Activated CD4-positive, alpha-beta memory T cell treated with anti-CD3 and anti-CD28 coated beads, Interleukin-2, amount 10 ng/mL, durations not matched to agents 7 days and 5 days (primary cell): ENCODE results near the gene PPAN. TPM values are rescaled to one million over a fixed set of nuclear protein-coding genes. Genes with fewer than 3 reads are reported as not detected.

ENCODE experiments used
- CTCF ChIA-PET: fragments of 350-600 bp; sonication (Branson Sonifier 250); formaldehyde crosslinking; loops from one replicate; lab custom pipeline; 2021; ENCODE audit warnings: antibody characterized with exemption, inconsistent platforms; lab: Charles Lee
- POLR2A ChIA-PET: fragments of 350-600 bp; sonication (Branson Sonifier 250); formaldehyde crosslinking; loops from one replicate; lab custom pipeline; 2021; ENCODE audit warnings: antibody characterized with exemption; lab: Charles Lee
- DNase-seq: peaks from one replicate; pipeline ENCODE4 v3.0.0-alpha.2; 2020
- H3K27ac Mint-ChIP-seq: one replicate; pipeline ENCODE4 v1.8.0; 2021; ENCODE audit warnings: mild to moderate bottlenecking, mixed read lengths
- H3K27me3 Mint-ChIP-seq: one replicate; pipeline ENCODE4 v1.8.0; 2021; ENCODE audit warnings: mixed read lengths
- H3K36me3 Mint-ChIP-seq: one replicate; pipeline ENCODE4 v1.8.0; 2021; ENCODE audit warnings: low read depth, mixed read lengths
- H3K4me1 Mint-ChIP-seq: one replicate; pipeline ENCODE4 v1.8.0; 2021; ENCODE audit warnings: mixed read lengths
- H3K4me3 Mint-ChIP-seq: one replicate; pipeline ENCODE4 v1.8.0; 2021; ENCODE audit warnings: mild to moderate bottlenecking, mixed read lengths
- H3K9me3 Mint-ChIP-seq: one replicate; pipeline ENCODE4 v1.8.0; 2021; ENCODE audit warnings: mixed read lengths
- total RNA-seq, 2 experiments: library from RNA; stranded (reverse); gene quantifications; one replicate each; pipeline ENCODE4 v1.2.3, GENCODE V29; 2021

The PPAN gene
- total RNA-seq, 2 experiments from 2014 or later: 74.3 to 75.6 TPM

DNA sequence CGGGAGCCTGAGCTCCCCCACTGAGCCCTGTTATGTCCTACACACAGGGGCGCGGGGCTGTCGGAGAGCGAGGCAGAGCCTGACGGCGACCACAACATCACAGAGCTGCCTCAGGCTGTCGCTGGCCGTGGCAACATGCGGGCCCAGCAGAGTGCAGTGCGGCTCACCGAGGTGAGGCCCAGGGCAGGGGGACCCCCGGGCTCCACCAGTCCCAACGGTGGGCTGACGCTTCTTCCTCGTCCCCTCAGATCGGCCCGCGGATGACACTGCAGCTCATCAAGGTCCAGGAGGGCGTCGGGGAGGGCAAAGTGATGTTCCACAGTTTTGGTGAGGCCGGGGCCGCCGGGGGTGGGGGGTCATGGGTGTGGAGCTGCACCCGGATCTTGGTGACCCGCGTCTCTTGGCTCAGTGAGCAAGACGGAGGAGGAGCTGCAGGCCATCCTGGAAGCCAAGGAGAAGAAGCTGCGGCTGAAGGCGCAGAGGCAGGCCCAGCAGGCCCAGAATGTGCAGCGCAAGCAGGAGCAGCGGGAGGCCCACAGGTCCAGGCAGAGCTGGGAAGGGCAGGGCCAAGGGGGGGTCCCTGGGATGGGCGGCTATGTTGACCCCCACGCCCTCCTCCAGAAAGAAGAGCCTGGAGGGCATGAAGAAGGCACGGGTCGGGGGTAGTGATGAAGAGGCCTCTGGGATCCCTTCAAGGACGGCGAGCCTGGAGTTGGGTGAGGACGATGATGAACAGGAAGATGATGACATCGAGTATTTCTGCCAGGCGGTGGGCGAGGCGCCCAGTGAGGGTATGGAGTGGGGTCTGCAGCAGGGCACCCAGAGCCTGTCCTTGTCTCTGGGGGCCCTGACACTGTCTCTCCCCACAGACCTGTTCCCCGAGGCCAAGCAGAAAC is 4.2 kb downstream of the PPAN start:
- CTCF ChIA-PET: interaction anchor here (1.2 to 9.3 kb wide), 4 partner anchors 8 to 179 kb away, joined by 3 to 72 read pairs (median 14); no protein-coding TSS in a partner anchor
- Mint-ChIP-seq H3K27me3 (no peaks in the 10 kb centered on the region), H3K27ac (peak overlapping the region; percentile 84), H3K4me3 (peak overlapping the region; percentile 34), H3K9me3 (no peaks in the 10 kb centered on the region), H3K36me3 (peaks cover 65% of the 10 kb centered on the region), H3K4me1 (peaks cover 80% of the 10 kb centered on the region)
- DNase-seq: no peak
- POLR2A ChIA-PET: interaction anchor here (0.5 to 7.3 kb wide), 3 partner anchors 8 to 14 kb away, joined by 3 to 52 read pairs (median 5); no protein-coding TSS in a partner anchor

- ChIA-PET CTCF (interaction anchor here (3.6 to 9.3 kb wide), 2 partner anchors 14 to 179 kb away, joined by 23 to 72 read pairs; no protein-coding TSS in a partner anchor), POLR2A (interaction anchor here (1.2 to 10.1 kb wide), 3 partner anchors 6 to 83 kb away, joined by 5 to 96 read pairs (median 52); partner anchors contain the start of genes ANGPTL6, DNMT1 and PPAN)
- Mint-ChIP-seq H3K36me3 (peaks cover 68% of the 10 kb centered on the region), H3K27ac (peak overlapping the region; percentile 95), H3K4me3 (peak overlapping the region; percentile 70), H3K4me1 (peaks cover 74% of the 10 kb centered on the region), H3K9me3 (no peaks in the 10 kb centered on the region), H3K27me3 (no peaks in the 10 kb centered on the region)
- DNase-seq: no peak
Measured at GRCh38 chr19:10110972-10111317, 4.8 kb downstream of the PPAN start.

GRCh38 chr19:10111405-10111811 is 5.2 kb downstream of the PPAN start, which contains the start of gene P2RY11:
P2RY11 (plus strand) TSS chr19:10111693; CDS start chr19:10111722, 29 bp downstream.
- ChIA-PET CTCF (interaction anchor here (1.2 to 9.3 kb wide), 3 partner anchors 9 to 180 kb away, joined by 4 to 72 read pairs (median 23); partner anchors contain the start of gene EIF3G), POLR2A (interaction anchor here (0.8 to 10.1 kb wide), 5 partner anchors 6 to 83 kb away, joined by 3 to 96 read pairs (median 5); partner anchors contain the start of genes ANGPTL6, DNMT1 and PPAN)
- DNase-seq: peak; percentile 67
- H3K4me1 Mint-ChIP-seq: peaks cover 74% of the 10 kb centered on the region
- H3K4me3 Mint-ChIP-seq: peak within 1 kb of the TSS; percentile 70
- H3K27me3 Mint-ChIP-seq: no peaks in the 10 kb centered on the region
- peaks cover 72% of the 10 kb centered on the region for H3K36me3 Mint-ChIP-seq
- H3K27ac Mint-ChIP-seq: peak within 1 kb of the TSS; percentile 95
- H3K9me3 Mint-ChIP-seq: no peaks in the 10 kb centered on the region

- Mint-ChIP-seq H3K36me3 (peaks cover 74% of the 10 kb centered on the region), H3K4me1 (peaks cover 69% of the 10 kb centered on the region), H3K27ac (peak overlapping the region; percentile 95), H3K9me3 (no peaks in the 10 kb centered on the region), H3K27me3 (no peaks in the 10 kb centered on the region), H3K4me3 (peak overlapping the region; percentile 70)
- CTCF ChIA-PET: interaction anchor here (0.6 to 9.3 kb wide), 8 partner anchors 8 to 181 kb away, joined by 4 to 72 read pairs (median 8); partner anchors contain the start of genes ANGPTL6 and EIF3G
- POLR2A ChIA-PET: interaction anchor here (0.8 to 10.1 kb wide), 7 partner anchors 7 to 82 kb away, joined by 3 to 96 read pairs (median 5); partner anchors contain the start of genes ANGPTL6, DNMT1 and PPAN
- peak; percentile 65 for DNase-seq
Measured at GRCh38 chr19:10112037-10112761, 6.0 kb downstream of the PPAN start.

- POLR2A ChIA-PET: interaction anchor here (1.0 to 10.1 kb wide), 5 partner anchors 8 to 30 kb away, joined by 3 to 96 read pairs (median 6); partner anchors contain the start of genes ANGPTL6 and PPAN
- Mint-ChIP-seq H3K36me3 (peaks cover 69% of the 10 kb centered on the region), H3K9me3 (no peaks in the 10 kb centered on the region), H3K4me3 (peak overlapping the region; percentile 70), H3K4me1 (peaks cover 64% of the 10 kb centered on the region), H3K27ac (peak overlapping the region; percentile 95), H3K27me3 (no peaks in the 10 kb centered on the region)
- peak; percentile 74 for DNase-seq
- CTCF ChIA-PET: interaction anchor here (0.5 to 9.3 kb wide), 9 partner anchors 9 to 276 kb away, joined by 3 to 72 read pairs (median 8); partner anchors contain the start of gene ANGPTL6
Measured at GRCh38 chr19:10112895-10113591, 6.9 kb downstream of the PPAN start.

DNA sequence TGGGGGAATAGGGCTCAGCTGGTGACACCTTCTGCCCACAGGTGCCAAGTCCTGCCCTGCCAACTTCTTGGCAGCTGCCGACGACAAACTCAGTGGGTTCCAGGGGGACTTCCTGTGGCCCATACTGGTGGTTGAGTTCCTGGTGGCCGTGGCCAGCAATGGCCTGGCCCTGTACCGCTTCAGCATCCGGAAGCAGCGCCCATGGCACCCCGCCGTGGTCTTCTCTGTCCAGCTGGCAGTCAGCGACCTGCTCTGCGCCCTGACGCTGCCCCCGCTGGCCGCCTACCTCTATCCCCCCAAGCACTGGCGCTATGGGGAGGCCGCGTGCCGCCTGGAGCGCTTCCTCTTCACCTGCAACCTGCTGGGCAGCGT is 7.4 kb downstream of the PPAN start:
- POLR2A ChIA-PET: interaction anchor here (1.0 to 10.1 kb wide), 5 partner anchors 8 to 29 kb away, joined by 3 to 96 read pairs (median 6); partner anchors contain the start of genes ANGPTL6 and PPAN
- Mint-ChIP-seq H3K9me3 (no peaks in the 10 kb centered on the region), H3K4me3 (no peak overlapping the region), H3K36me3 (peaks cover 65% of the 10 kb centered on the region), H3K4me1 (peaks cover 60% of the 10 kb centered on the region), H3K27me3 (no peaks in the 10 kb centered on the region), H3K27ac (peak overlapping the region; percentile 95)
- no peak for DNase-seq
- CTCF ChIA-PET: interaction anchor here (0.5 to 9.3 kb wide), 7 partner anchors 9 to 275 kb away, joined by 3 to 72 read pairs (median 8); partner anchors contain the start of gene ANGPTL6

- Mint-ChIP-seq H3K27ac (no peak overlapping the region), H3K4me1 (peaks cover 64% of the 10 kb centered on the region), H3K4me3 (no peak overlapping the region), H3K9me3 (no peaks in the 10 kb centered on the region), H3K27me3 (no peaks in the 10 kb centered on the region), H3K36me3 (peaks cover 63% of the 10 kb centered on the region)
- POLR2A ChIA-PET: interaction anchor here (1.2 to 10.1 kb wide), 4 partner anchors 8 to 80 kb away, joined by 4 to 96 read pairs (median 29); partner anchors contain the start of genes ANGPTL6, DNMT1 and PPAN
- DNase-seq: no peak
- CTCF ChIA-PET: interaction anchor here (1.4 to 9.3 kb wide), 3 partner anchors 14 to 183 kb away, joined by 4 to 72 read pairs (median 23); no protein-coding TSS in a partner anchor
Measured at GRCh38 chr19:10113964-10114650, 7.9 kb downstream of the PPAN start.

DNA sequence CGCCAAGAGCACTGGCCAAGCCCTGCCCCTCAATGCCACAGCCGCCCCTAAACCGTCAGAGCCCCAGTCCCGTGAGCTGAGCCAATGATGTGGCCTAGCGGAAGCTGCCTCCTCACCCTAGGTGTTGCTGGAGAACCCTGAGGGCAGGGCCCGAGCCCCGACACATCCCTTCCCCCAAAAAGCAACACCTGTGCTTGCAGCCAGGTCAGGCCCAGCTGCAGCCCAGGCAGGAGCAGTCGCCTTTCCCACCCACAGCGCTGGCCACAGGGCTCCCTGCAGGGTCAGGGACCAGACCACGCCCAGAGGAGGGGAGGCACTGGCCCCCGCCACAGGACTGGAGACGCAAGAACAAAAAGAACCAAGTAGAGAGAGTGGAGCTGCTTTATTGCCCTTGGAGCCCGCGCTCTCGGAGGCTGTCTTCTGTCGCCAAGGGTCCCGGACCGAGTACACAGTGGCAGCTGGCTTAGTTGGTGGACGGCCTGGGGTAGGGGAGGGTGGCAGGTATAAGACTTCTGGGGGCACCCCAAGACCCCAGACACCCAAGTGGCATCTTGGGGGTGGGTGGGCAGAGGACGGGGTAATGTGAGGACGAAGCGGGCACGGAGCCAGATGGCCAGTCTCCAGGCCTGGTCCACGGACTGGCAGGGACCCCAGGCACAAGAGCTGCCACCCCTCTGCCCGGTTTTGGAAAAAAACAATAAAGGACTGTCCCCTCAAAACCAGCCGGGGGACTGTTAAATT is 8.7 kb downstream of the PPAN start:
- Mint-ChIP-seq H3K4me1 (peaks cover 61% of the 10 kb centered on the region), H3K36me3 (peaks cover 59% of the 10 kb centered on the region), H3K27ac (no peak overlapping the region), H3K4me3 (no peak overlapping the region), H3K9me3 (no peaks in the 10 kb centered on the region), H3K27me3 (no peaks in the 10 kb centered on the region)
- no peak for DNase-seq
- ChIA-PET CTCF (interaction anchor here (1.4 to 9.3 kb wide), 2 partner anchors 14 to 17 kb away, joined by 4 to 72 read pairs; no protein-coding TSS in a partner anchor), POLR2A (interaction anchor here (1.2 to 10.1 kb wide), 3 partner anchors 9 to 80 kb away, joined by 4 to 96 read pairs (median 52); partner anchors contain the start of genes ANGPTL6, DNMT1 and PPAN)

DNA sequence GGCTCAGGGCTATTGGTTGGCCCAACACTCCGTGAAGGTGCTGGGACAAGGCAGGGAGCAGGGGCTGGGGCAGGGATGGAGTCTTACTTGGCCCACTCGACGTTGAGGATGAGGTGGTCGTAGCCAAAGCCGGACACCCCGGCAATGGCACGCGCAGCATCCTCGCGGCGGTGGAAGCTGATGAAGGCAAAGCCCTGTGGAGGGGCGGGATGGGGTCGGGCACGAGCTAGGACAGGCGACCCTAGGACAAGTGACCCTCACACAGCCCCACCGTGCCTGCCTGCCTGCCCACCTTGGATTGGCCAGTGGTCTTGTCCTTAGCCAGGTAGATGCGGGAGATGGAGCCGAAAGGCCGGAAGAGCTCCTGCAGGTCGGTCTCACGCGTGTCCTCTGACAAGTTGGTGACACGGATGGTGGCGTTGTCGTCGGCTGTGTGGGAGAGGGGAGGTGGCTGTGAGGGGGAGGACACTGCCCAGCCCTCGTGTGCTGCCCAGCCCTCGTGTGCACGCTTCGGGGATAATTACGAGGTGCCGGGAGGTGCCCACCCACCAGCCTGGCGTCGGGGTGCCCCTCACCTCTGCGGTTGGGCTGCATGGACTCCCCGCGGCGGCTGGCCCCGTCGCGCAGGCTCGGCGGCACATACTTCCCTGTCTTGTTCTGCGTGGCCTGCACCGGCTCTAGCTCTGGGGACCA is 9.4 kb downstream of the PPAN start:
- Mint-ChIP-seq H3K36me3 (peaks cover 53% of the 10 kb centered on the region), H3K4me1 (peaks cover 58% of the 10 kb centered on the region), H3K9me3 (no peaks in the 10 kb centered on the region), H3K4me3 (no peak overlapping the region), H3K27me3 (no peaks in the 10 kb centered on the region), H3K27ac (no peak overlapping the region)
- no peak for DNase-seq
- POLR2A ChIA-PET: interaction anchor here (1.1 to 10.1 kb wide), 4 partner anchors 10 to 79 kb away, joined by 3 to 96 read pairs (median 28); partner anchors contain the start of genes ANGPTL6, DNMT1 and PPAN
- CTCF ChIA-PET: interaction anchor here (1.0 to 9.3 kb wide), 3 partner anchors 12 to 135 kb away, joined by 3 to 72 read pairs (median 4); no protein-coding TSS in a partner anchor
